ENCODE data around the gene SLC17A5. TPM values are rescaled to one million over a fixed set of nuclear protein-coding genes. Genes with fewer than 3 reads are reported as not detected.

The SLC17A5 gene
- total RNA-seq, 4 donors from 2014 or later: 96.3 to 184 (median 159) TPM

- no peaks in the 10 kb centered on the region for H3K27me3 ChIP-seq
- no peaks in the 10 kb centered on the region for H3K9me3 ChIP-seq
- 93 to 95% methylated on average over 2 of the region's 2 CpGs for WGBS, 2 donors
- intact Hi-C loops (cut with DNase I): no loop called here
- peaks cover 0 to 5% of the 10 kb centered on the region in 2 donors for H3K36me3 ChIP-seq
- peak overlapping the region in 2 of 3 donors; percentile 52 to 72 for H3K27ac ChIP-seq
- H3K4me3 ChIP-seq (replicated peaks in 1 of 3): no peak overlapping the region
- TF ChIP-seq POLR2A (IDR thresholded peaks at IDR 0.05) (no peak), CTCF (IDR thresholded peaks at IDR 0.05) (no peak)
- DNase-seq: no peak
- peaks cover 37 to 40% of the 10 kb centered on the region in 2 donors for H3K4me1 ChIP-seq
Observed at GRCh38 chr6:73644030-73644429, 9.8 kb downstream of the SLC17A5 start.

GRCh38 chr6:73642530-73642929, 11.3 kb downstream of the SLC17A5 start:
- WGBS, 2 donors: 35 to 51% methylated on average over 2 of the region's 2 CpGs
- Histone ChIP-seq H3K27me3 (no peaks in the 10 kb centered on the region), H3K27ac (peak overlapping the region; percentile 43 to 72 (median 58)), H3K36me3 (peaks cover 0 to 5% of the 10 kb centered on the region in 2 donors), H3K9me3 (no peaks in the 10 kb centered on the region), H3K4me3 (replicated peaks in 1 of 3) (no peak overlapping the region), H3K4me1 (peaks cover 39 to 41% of the 10 kb centered on the region in 2 donors)
- intact Hi-C loops (cut with DNase I): no loop called here
- DNase-seq: no peak
- TF ChIP-seq POLR2A (IDR thresholded peaks at IDR 0.05): no peak

GRCh38 chr6:73640179-73640750, 13.5 kb downstream of the SLC17A5 start:
- DNase-seq: no peak
- Histone ChIP-seq H3K4me1 (peaks cover 45 to 53% of the 10 kb centered on the region in 2 donors), H3K4me3 (replicated peaks in 1 of 3) (no peak overlapping the region), H3K27ac (peak overlapping the region in 2 of 3 donors; percentile 2 to 47), H3K9me3 (no peaks in the 10 kb centered on the region), H3K27me3 (no peaks in the 10 kb centered on the region), H3K36me3 (peaks cover 0 to 5% of the 10 kb centered on the region in 2 donors)
- 93 to 96% methylated on average over 1 of the region's 1 CpG for WGBS, 2 donors
- no peak for TF ChIP-seq POLR2A (IDR thresholded peaks at IDR 0.05)
- TF ChIP-seq CTCF (IDR thresholded peaks at IDR 0.05): no peak
- intact Hi-C loops (cut with DNase I): no loop called here

GRCh38 chr6:73639040-73639439, 14.8 kb downstream of the SLC17A5 start:
- peaks cover 0 to 11% of the 10 kb centered on the region in 2 donors for H3K36me3 ChIP-seq
- H3K4me1 ChIP-seq: peaks cover 48 to 56% of the 10 kb centered on the region in 2 donors
- no peak overlapping the region for H3K4me3 ChIP-seq (replicated peaks in 1 of 3)
- TF ChIP-seq POLR2A (IDR thresholded peaks at IDR 0.05): no peak
- no peak for TF ChIP-seq CTCF (IDR thresholded peaks at IDR 0.05)
- 81 to 85% methylated on average over 4 of the region's 4 CpGs for WGBS, 2 donors
- no peaks in the 10 kb centered on the region for H3K9me3 ChIP-seq
- intact Hi-C loops (cut with DNase I): no loop called here
- no peak for DNase-seq
- peak overlapping the region; percentile 49 to 91 (median 90) for H3K27ac ChIP-seq
- H3K27me3 ChIP-seq: no peaks in the 10 kb centered on the region

GRCh38 chr6:73637404-73637803, 16.4 kb downstream of the SLC17A5 start:
- H3K36me3 ChIP-seq: peaks cover 0 to 22% of the 10 kb centered on the region in 2 donors
- H3K27ac ChIP-seq: peak overlapping the region; percentile 86 to 91 (median 90)
- intact Hi-C loops (cut with DNase I): no loop called here
- WGBS, 2 donors: 33 to 42% methylated on average over 2 of the region's 2 CpGs
- peak; percentile 22 to 42 for DNase-seq
- no peak overlapping the region for H3K4me3 ChIP-seq (replicated peaks in 1 of 3)
- H3K27me3 ChIP-seq: no peaks in the 10 kb centered on the region
- no peaks in the 10 kb centered on the region for H3K9me3 ChIP-seq
- no peak for TF ChIP-seq CTCF (IDR thresholded peaks at IDR 0.05)
- peak in 1 of 2 donors; percentile 45 for TF ChIP-seq POLR2A (IDR thresholded peaks at IDR 0.05)
- peaks cover 41 to 46% of the 10 kb centered on the region in 2 donors for H3K4me1 ChIP-seq
